Fibroblast of villous mesenchyme (primary cell): ENCODE results near the gene TARBP2. TPM values are rescaled to one million over a fixed set of nuclear protein-coding genes. Genes with fewer than 3 reads are reported as not detected.

Experiments used
- DNase-seq: peaks from one replicate; pipeline ENCODE4 v3.0.0-alpha.2; 2010; ENCODE audit warnings: low read depth
- H3K4me3 ChIP-seq: 2 replicates; pipeline ENCODE4 v1.5.1; 2011; ENCODE audit warnings: low read depth, mild to moderate bottlenecking, low read length
- total RNA-seq: library from RNA; depleted of rRNA; stranded (reverse); fragments of >200 nt; gene quantifications from 2 replicates; pipeline ENCODE4 v1.2.3, GENCODE V29; 2012
- TF ChIP-seq, protein P1 (sequence below): IDR thresholded peaks from 2 replicates; pipeline ENCODE4 v1.5.1; 2012; ENCODE audit warnings: low read depth, mild to moderate bottlenecking, low read length; ENCODE audit not compliant: insufficient read depth

TARBP2 gene
- total RNA-seq, 1 donor: 54.8 TPM

DNA sequence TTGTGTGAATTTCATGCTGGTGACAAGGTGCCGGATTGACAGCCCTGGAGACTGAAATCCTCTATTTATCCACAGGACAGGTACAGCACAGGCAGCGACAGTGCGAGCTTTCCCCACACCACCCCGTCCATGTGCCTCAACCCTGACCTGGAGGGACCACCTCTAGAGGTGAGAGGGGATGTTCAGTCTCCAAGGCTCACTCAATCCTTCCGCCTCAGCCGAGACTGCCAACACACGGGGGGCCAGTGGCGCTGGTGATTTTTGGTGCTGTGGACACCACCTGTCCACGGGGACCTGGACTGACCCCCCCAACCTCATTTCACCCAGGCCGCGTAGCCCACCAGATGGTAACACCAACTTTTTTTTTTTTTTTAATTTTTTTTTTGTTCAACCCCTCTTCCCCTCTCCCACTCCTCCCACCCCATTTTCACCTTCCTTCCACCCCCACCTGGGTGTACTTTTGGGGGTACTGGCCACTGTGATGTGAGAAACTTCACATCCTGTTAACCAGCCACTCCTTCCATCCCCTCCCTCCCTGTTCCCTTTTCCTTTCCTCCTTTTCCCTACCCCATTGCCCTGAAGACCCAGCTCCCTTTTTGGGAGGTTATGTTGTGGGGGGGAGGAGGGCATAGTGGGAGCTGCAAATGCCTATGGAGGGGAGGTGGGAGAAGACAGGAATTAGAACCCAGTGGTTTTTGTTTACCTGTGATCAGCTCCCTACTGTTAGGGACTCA, 36.2 kb upstream of the TARBP2 start:
- DNase-seq: no peak
- TF ChIP-seq, protein P1, sequence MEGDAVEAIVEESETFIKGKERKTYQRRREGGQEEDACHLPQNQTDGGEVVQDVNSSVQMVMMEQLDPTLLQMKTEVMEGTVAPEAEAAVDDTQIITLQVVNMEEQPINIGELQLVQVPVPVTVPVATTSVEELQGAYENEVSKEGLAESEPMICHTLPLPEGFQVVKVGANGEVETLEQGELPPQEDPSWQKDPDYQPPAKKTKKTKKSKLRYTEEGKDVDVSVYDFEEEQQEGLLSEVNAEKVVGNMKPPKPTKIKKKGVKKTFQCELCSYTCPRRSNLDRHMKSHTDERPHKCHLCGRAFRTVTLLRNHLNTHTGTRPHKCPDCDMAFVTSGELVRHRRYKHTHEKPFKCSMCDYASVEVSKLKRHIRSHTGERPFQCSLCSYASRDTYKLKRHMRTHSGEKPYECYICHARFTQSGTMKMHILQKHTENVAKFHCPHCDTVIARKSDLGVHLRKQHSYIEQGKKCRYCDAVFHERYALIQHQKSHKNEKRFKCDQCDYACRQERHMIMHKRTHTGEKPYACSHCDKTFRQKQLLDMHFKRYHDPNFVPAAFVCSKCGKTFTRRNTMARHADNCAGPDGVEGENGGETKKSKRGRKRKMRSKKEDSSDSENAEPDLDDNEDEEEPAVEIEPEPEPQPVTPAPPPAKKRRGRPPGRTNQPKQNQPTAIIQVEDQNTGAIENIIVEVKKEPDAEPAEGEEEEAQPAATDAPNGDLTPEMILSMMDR: no peak
- H3K4me3 ChIP-seq: no peak overlapping the region

DNA sequence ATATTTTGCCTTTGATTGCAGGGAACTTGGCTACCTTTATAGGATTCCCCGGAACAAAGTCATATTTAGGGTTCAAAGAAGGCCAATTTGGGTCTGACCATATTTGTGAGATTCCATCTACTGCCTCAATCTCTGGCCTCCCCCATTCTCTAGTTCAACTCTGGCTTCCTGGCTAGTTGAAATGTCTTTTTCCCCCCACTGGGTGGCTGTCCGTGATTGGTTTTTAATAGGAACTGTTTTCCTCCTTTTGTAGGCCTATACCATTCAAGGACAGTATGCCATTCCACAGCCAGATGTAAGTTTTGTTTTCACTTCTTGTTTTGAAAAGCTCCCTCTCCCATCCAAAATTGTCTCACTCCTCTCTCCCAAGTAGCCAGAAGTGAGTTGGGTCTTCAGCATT, 35.4 kb upstream of the TARBP2 start:
- TF ChIP-seq, protein P1: no peak
- DNase-seq: no peak

GRCh38 chr12:53466640-53467039, 34.4 kb upstream of the TARBP2 start:
- no peak for DNase-seq

More for the DNA sequence above, 35.4 kb upstream of the TARBP2 start:
- H3K4me3 ChIP-seq: no peak overlapping the region

DNA sequence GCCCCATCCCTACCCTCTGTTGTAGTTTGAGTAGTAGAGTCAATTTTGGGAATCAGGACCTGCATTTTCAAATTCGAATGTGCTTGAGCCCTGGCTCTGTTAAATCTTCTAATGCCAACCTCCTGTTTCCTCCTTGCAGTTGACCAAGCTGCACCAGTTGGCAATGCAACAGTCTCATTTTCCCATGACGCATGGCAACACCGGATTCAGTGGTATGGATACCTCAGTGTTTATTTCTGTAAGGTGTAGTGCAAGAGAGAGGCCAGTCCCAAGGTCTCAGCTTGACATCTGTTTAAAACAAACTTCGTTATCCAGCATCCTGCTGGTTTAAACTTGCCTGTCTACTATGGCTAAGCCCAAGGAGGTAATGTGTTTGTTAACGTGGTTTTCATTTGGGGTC, 34.0 kb upstream of the TARBP2 start:
- TF ChIP-seq, protein P1: no peak
- no peak for DNase-seq
- no peak overlapping the region for H3K4me3 ChIP-seq

More at GRCh38 chr12:53466640-53467039, 34.4 kb upstream of the TARBP2 start:
- TF ChIP-seq, protein P1: no peak
- H3K4me3 ChIP-seq: no peak overlapping the region

DNA sequence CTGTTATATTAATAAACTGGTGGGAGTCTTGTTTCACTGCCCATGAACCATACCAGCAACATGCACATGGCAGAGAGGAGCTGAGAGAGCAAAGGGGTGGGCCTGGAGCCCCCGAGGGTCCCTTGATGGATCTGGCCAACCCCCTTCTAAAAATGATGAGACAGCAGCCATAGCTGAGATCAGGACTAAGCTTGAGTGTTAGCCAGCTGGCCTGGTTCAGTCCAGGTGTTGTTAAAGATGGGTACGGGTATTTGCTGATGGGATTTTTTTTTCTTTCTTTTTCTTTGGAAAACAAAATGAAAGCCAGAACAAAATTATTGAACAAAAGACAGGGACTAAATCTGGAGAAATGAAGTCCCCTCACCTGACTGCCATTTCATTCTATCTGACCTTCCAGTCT, 33.2 kb upstream of the TARBP2 start:
- H3K4me3 ChIP-seq: no peak overlapping the region
- DNase-seq: no peak
- TF ChIP-seq, protein P1: no peak

DNA sequence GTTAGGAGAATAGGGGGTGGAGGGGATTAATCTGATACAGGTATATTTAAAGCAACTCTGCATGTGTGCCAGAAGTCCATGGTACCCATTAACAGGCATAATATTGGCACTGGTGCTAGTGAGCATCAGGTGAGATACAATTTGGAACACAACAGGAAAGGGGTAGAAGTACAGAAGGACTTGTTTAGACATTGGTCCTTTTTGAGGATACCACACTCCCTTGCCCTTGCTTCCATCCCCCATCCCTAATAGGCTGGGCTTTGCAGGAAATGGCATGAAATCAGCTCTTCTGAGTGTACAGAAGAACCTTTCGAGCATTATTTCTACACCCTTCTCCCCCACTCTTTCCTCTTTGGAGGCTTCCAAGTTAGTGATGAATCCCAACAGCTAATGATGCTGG, 32.8 kb upstream of the TARBP2 start:
- H3K4me3 ChIP-seq: no peak overlapping the region
- TF ChIP-seq, protein P1: no peak
- DNase-seq: no peak
